Activated CD4-positive, alpha-beta T cell treated with anti-CD3 and anti-CD28 coated beads for 36 hours (primary cell): ENCODE results near the gene CRACR2A. TPM values are rescaled to one million over a fixed set of nuclear protein-coding genes. Genes with fewer than 3 reads are reported as not detected.

Experiments used
- ATAC-seq: fragments of 200-7000 bp; cut with Tn5 transposase; one replicate; pipeline ENCODE4 v1.10.0; 2021; ENCODE audit warnings: mild to moderate bottlenecking, moderate library complexity
- CTCF ChIA-PET: fragments of 350-600 bp; sonication (Branson Sonifier 250); formaldehyde crosslinking; loops from one replicate; lab custom pipeline; 2021; ENCODE audit warnings: antibody characterized with exemption; lab: Charles Lee
- POLR2A ChIA-PET: fragments of 350-600 bp; sonication (Branson Sonifier 250); formaldehyde crosslinking; loops from one replicate; lab custom pipeline; 2021; ENCODE audit warnings: antibody characterized with exemption, inconsistent platforms; lab: Charles Lee
- DNase-seq: peaks from one replicate; pipeline ENCODE4 v3.0.0-alpha.2; 2020
- H3K27ac Mint-ChIP-seq: one replicate; pipeline ENCODE4 v1.8.0; 2021; ENCODE audit warnings: mixed read lengths
- H3K27me3 Mint-ChIP-seq: one replicate; pipeline ENCODE4 v1.8.0; 2021; ENCODE audit warnings: mixed read lengths
- H3K36me3 Mint-ChIP-seq: one replicate; pipeline ENCODE4 v1.8.0; 2021; ENCODE audit warnings: low read depth, mixed read lengths
- H3K4me1 Mint-ChIP-seq: one replicate; pipeline ENCODE4 v1.8.0; 2021; ENCODE audit warnings: mixed read lengths
- H3K4me3 Mint-ChIP-seq: one replicate; pipeline ENCODE4 v1.8.0; 2021; ENCODE audit warnings: mild to moderate bottlenecking, moderate library complexity, mixed read lengths
- H3K9me3 Mint-ChIP-seq: one replicate; pipeline ENCODE4 v1.8.0; 2021; ENCODE audit warnings: low read depth, mixed read lengths
- intact Hi-C, 2 experiments: fragments of 100-400 bp; cut with DNase I in 1 of 2; cut with micrococcal nuclease in 1 of 2; formaldehyde crosslinking; loops; one replicate each; pipeline versions ENCODE4 v1.14.2 to v1.15.1; 2022 to 2024; cut with DNase I, micrococcal nuclease
- total RNA-seq, 2 experiments: library from RNA; stranded (reverse); gene quantifications; one replicate each; pipeline ENCODE4 v1.2.3, GENCODE V29; 2021

The CRACR2A gene
- total RNA-seq, 2 experiments from 2014 or later = 19.2 to 22.5 TPM

- Mint-ChIP-seq H3K4me1 (no peaks in the 10 kb centered on the region), H3K36me3 (peaks cover 33% of the 10 kb centered on the region), H3K9me3 (no peaks in the 10 kb centered on the region), H3K27ac (no peak overlapping the region), H3K4me3 (no peak overlapping the region), H3K27me3 (no peaks in the 10 kb centered on the region)
- ChIA-PET POLR2A (interaction anchor here (0.7 kb wide), 1 partner anchor 517 kb away, joined by 3 read pairs; no protein-coding TSS in a partner anchor), CTCF (no interaction called here)
- DNase-seq (no peak), ATAC-seq (no peak)
- intact Hi-C loops = no loop called here
Measured at GRCh38 chr12:3629057-3629830, 123.7 kb downstream of the CRACR2A start.

GRCh38 chr12:3628629-3629028 is 124.3 kb downstream of the CRACR2A start:
- CTCF ChIA-PET = no interaction called here

GRCh38 chr12:3627336-3627735 is 125.6 kb downstream of the CRACR2A start:
- no peak overlapping the region for H3K4me3 Mint-ChIP-seq
- no peaks in the 10 kb centered on the region for H3K4me1 Mint-ChIP-seq
- H3K9me3 Mint-ChIP-seq = no peaks in the 10 kb centered on the region
- intact Hi-C loops = no loop called here
- ATAC-seq = no peak
- H3K36me3 Mint-ChIP-seq = peaks cover 35% of the 10 kb centered on the region
- H3K27ac Mint-ChIP-seq = no peak overlapping the region
- H3K27me3 Mint-ChIP-seq = no peaks in the 10 kb centered on the region
- DNase-seq = no peak
- POLR2A ChIA-PET = no interaction called here
- CTCF ChIA-PET = no interaction called here

More at GRCh38 chr12:3628629-3629028, 124.3 kb downstream of the CRACR2A start:
- Mint-ChIP-seq H3K27me3 (no peaks in the 10 kb centered on the region), H3K9me3 (no peaks in the 10 kb centered on the region), H3K36me3 (peaks cover 33% of the 10 kb centered on the region), H3K27ac (no peak overlapping the region), H3K4me1 (no peaks in the 10 kb centered on the region), H3K4me3 (no peak overlapping the region)
- DNase-seq (no peak), ATAC-seq (no peak)
- POLR2A ChIA-PET = no interaction called here
- intact Hi-C loops = no loop called here

GRCh38 chr12:3624273-3624672 is 128.6 kb downstream of the CRACR2A start:
- H3K27ac Mint-ChIP-seq = no peak overlapping the region
- no peaks in the 10 kb centered on the region for H3K9me3 Mint-ChIP-seq
- intact Hi-C loops = no loop called here
- DNase-seq (no peak), ATAC-seq (no peak)
- ChIA-PET POLR2A (no interaction called here), CTCF (interaction anchor here (1.0 to 1.1 kb wide), 2 partner anchors 180 to 485 kb away, joined by 3 read pairs; no protein-coding TSS in a partner anchor)
- H3K4me1 Mint-ChIP-seq = no peaks in the 10 kb centered on the region
- H3K36me3 Mint-ChIP-seq = peaks cover 46% of the 10 kb centered on the region
- no peaks in the 10 kb centered on the region for H3K27me3 Mint-ChIP-seq
- no peak overlapping the region for H3K4me3 Mint-ChIP-seq

- Mint-ChIP-seq H3K9me3 (no peaks in the 10 kb centered on the region), H3K27me3 (no peaks in the 10 kb centered on the region), H3K27ac (no peak overlapping the region), H3K36me3 (peaks cover 49% of the 10 kb centered on the region), H3K4me3 (no peak overlapping the region), H3K4me1 (no peaks in the 10 kb centered on the region)
- POLR2A ChIA-PET = no interaction called here
- DNase-seq (no peak), ATAC-seq (no peak)
- CTCF ChIA-PET = interaction anchor here (0.8 to 1.3 kb wide), 3 partner anchors 154 to 323 kb away, joined by 3 to 5 read pairs (median 3); no protein-coding TSS in a partner anchor
- intact Hi-C loops = no loop called here
Measured at GRCh38 chr12:3622822-3623690, 129.9 kb downstream of the CRACR2A start.

- DNase-seq (no peak), ATAC-seq (peak; percentile 83)
- peaks cover 48% of the 10 kb centered on the region for H3K36me3 Mint-ChIP-seq
- CTCF ChIA-PET = interaction anchor here (0.6 to 1.3 kb wide), 3 partner anchors 155 to 1424 kb away, joined by 3 to 5 read pairs (median 4); no protein-coding TSS in a partner anchor
- peaks cover under 1% of the 10 kb centered on the region for H3K4me1 Mint-ChIP-seq
- POLR2A ChIA-PET = no interaction called here
- intact Hi-C loops = no loop called here
- no peak overlapping the region for H3K27ac Mint-ChIP-seq
- no peaks in the 10 kb centered on the region for H3K9me3 Mint-ChIP-seq
- H3K4me3 Mint-ChIP-seq = no peak overlapping the region
- no peaks in the 10 kb centered on the region for H3K27me3 Mint-ChIP-seq
Measured at GRCh38 chr12:3622021-3622821, 130.7 kb downstream of the CRACR2A start.

- DNase-seq (no peak), ATAC-seq (no peak)
- intact Hi-C loops = no loop called here
- Mint-ChIP-seq H3K4me1 (peaks cover 6% of the 10 kb centered on the region), H3K27me3 (no peaks in the 10 kb centered on the region), H3K9me3 (no peaks in the 10 kb centered on the region), H3K27ac (no peak overlapping the region), H3K36me3 (peaks cover 45% of the 10 kb centered on the region), H3K4me3 (no peak overlapping the region)
- POLR2A ChIA-PET = no interaction called here
- CTCF ChIA-PET = no interaction called here
Measured at GRCh38 chr12:3620856-3621255, 132.1 kb downstream of the CRACR2A start.

- no peak for ATAC-seq
- Mint-ChIP-seq H3K9me3 (no peaks in the 10 kb centered on the region), H3K27ac (no peak overlapping the region), H3K27me3 (no peaks in the 10 kb centered on the region), H3K36me3 (peaks cover 64% of the 10 kb centered on the region), H3K4me1 (peaks cover 6% of the 10 kb centered on the region), H3K4me3 (no peak overlapping the region)
- POLR2A ChIA-PET = no interaction called here
- intact Hi-C loops = no loop called here
- no peak for DNase-seq
- CTCF ChIA-PET = interaction anchor here (0.6 to 1.0 kb wide), 2 partner anchors 8 to 104 kb away, joined by 3 read pairs; no protein-coding TSS in a partner anchor
Measured at GRCh38 chr12:3617565-3617964, 135.3 kb downstream of the CRACR2A start.

- peaks cover 6% of the 10 kb centered on the region for H3K4me1 Mint-ChIP-seq
- H3K27ac Mint-ChIP-seq = no peak overlapping the region
- intact Hi-C loops = no loop called here
- no peak overlapping the region for H3K4me3 Mint-ChIP-seq
- POLR2A ChIA-PET = no interaction called here
- DNase-seq (no peak), ATAC-seq (no peak)
- CTCF ChIA-PET = no interaction called here
- H3K27me3 Mint-ChIP-seq = no peaks in the 10 kb centered on the region
- peaks cover 62% of the 10 kb centered on the region for H3K36me3 Mint-ChIP-seq
- H3K9me3 Mint-ChIP-seq = no peaks in the 10 kb centered on the region
Measured at GRCh38 chr12:3615862-3616261, 137.0 kb downstream of the CRACR2A start.

GRCh38 chr12:3614806-3615466 is 138.0 kb downstream of the CRACR2A start:
- H3K4me1 Mint-ChIP-seq = peaks cover 6% of the 10 kb centered on the region
- DNase-seq = no peak
- H3K4me3 Mint-ChIP-seq = no peak overlapping the region
- intact Hi-C loops = no loop called here
- peaks cover 60% of the 10 kb centered on the region for H3K36me3 Mint-ChIP-seq
- ChIA-PET POLR2A (no interaction called here), CTCF (no interaction called here)
- H3K27ac Mint-ChIP-seq = no peak overlapping the region
- no peaks in the 10 kb centered on the region for H3K27me3 Mint-ChIP-seq
- ATAC-seq = no peak
- no peaks in the 10 kb centered on the region for H3K9me3 Mint-ChIP-seq
